Measurements from ENCODE around the gene ARHGAP44.

DNA sequence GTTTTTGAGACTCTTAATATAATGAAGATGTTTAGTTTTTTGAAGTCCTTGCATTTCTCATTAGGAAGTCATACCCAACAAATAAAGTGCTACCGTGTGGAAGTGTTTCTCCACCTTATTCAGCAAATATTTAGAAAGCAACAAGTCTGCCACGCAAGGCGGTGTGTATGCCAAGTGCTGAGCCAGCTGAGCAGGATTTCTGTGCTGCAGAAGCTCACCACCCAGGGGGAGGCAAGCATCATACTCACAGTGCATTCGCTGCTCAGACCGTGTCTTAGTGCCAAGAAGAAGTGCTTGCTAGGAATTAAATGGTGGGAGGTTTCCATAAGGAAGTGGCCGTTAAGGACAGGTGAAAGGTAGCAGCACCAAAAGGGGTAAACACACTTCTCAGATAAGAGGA lies 111.2 kb downstream of the ARHGAP44 start:
- no peak for TF ChIP-seq POLR2AphosphoS5 (IDR thresholded peaks at IDR 0.05; ENCODE audit: low read depth, low read length)
- TF ChIP-seq POLR2A (IDR thresholded peaks at IDR 0.05; ENCODE audit: low read depth, low read length): no peak
- TF ChIP-seq TAF1 (IDR thresholded peaks at IDR 0.05; ENCODE audit: low read depth, low read length): no peak
- no peak for TF ChIP-seq POU2F2 (IDR thresholded peaks at IDR 0.05; ENCODE audit: low read depth, low read length)
- TF ChIP-seq SPI1 (IDR thresholded peaks at IDR 0.05; ENCODE audit: low read depth, low read length): no peak

Measured in GM12891 (cell line).